HEK293 (cell line): ENCODE results near the gene R3HDM4.

Source experiments
- CTCF ChIP-seq: fragments of 450-650 bp; formaldehyde crosslinking; IDR thresholded peaks from 2 replicates; pipeline ENCODE4 v1.5.1; 2016; ENCODE audit warnings: missing biosample characterization, missing genetic modification characterization
- MEIS1 ChIP-seq: sonication (generic); formaldehyde crosslinking; IDR thresholded peaks from 2 replicates; pipeline ENCODE4 v1.8.1; 2022; ENCODE audit warnings: missing genetic modification reagents, mild to moderate bottlenecking, borderline replicate concordance
- ZNF24 ChIP-seq: fragments of 450-650 bp; formaldehyde crosslinking; IDR thresholded peaks from 2 replicates; pipeline ENCODE4 v1.5.1; 2016; ENCODE audit warnings: missing biosample characterization, missing genetic modification characterization
- ZNF354C ChIP-seq: fragments of 450-650 bp; formaldehyde crosslinking; IDR thresholded peaks from 2 replicates; pipeline ENCODE4 v1.5.1; 2016; ENCODE audit warnings: missing biosample characterization, missing genetic modification characterization, low read depth, borderline replicate concordance
- ZNF433 ChIP-seq: fragments of 450-650 bp; formaldehyde crosslinking; IDR thresholded peaks from 2 replicates; pipeline ENCODE4 v1.5.1; 2016; ENCODE audit warnings: missing biosample characterization, missing genetic modification characterization, low read depth
- ZNF514 ChIP-seq: fragments of 450-650 bp; formaldehyde crosslinking; IDR thresholded peaks from 2 replicates; pipeline ENCODE4 v1.5.1; 2016; ENCODE audit warnings: missing biosample characterization, missing genetic modification characterization
- ZNF623 ChIP-seq: fragments of 450-650 bp; formaldehyde crosslinking; IDR thresholded peaks from 2 replicates; pipeline ENCODE4 v1.5.1; 2016; ENCODE audit warnings: missing biosample characterization, missing genetic modification characterization
- ZNF791 ChIP-seq: fragments of 450-650 bp; formaldehyde crosslinking; IDR thresholded peaks from 2 replicates; pipeline ENCODE4 v1.5.1; 2016; ENCODE audit warnings: missing biosample characterization, missing genetic modification characterization
- ZNF792 ChIP-seq: fragments of 450-650 bp; formaldehyde crosslinking; IDR thresholded peaks from 2 replicates; pipeline ENCODE4 v1.5.1; 2016; ENCODE audit warnings: missing biosample characterization, missing genetic modification characterization
- TF ChIP-seq, protein P1 (sequence below): fragments of 450-650 bp; formaldehyde crosslinking; IDR thresholded peaks from 2 replicates; pipeline ENCODE4 v1.5.1; 2016; ENCODE audit warnings: missing biosample characterization, missing genetic modification characterization

DNA sequence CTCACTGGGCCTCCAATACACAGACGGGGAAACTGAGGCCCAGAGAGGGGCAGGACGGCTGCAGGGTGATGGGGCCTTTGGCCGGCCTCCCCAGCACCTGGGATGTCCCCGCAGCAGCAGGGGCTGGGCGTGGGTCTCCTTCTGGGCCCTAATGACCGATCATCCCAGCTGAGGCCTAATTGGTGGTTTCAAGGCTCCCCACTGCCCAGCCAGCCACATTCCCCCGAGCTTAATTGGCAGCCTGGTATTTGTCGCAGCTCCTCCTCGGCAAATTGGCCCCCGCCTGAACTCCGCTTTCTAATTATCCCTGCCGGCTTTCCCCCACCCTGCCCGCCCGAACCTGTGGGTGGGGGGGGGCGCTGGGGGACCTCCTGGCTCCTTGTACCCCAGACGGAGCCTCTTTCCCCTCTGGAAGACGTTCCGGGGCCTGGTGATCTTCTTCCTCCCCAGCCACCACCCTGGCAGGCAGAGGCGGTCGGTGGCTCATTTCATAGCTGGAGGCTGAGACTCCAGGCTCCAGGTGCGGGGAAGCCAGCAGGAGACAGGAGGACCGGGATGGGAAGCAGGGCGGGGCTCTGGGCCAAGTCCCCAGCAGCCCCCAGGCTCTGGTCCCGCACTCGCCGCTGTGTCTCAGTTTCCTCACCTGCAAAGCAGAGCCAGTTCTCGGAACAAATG is 43.9 kb upstream of the R3HDM4 start:
- TF ChIP-seq ZNF792 (tag by site-specific recombination), result no peak
- TF ChIP-seq ZNF433 (tag by site-specific recombination), result no peak
- no peak for TF ChIP-seq CTCF
- TF ChIP-seq, protein P1, sequence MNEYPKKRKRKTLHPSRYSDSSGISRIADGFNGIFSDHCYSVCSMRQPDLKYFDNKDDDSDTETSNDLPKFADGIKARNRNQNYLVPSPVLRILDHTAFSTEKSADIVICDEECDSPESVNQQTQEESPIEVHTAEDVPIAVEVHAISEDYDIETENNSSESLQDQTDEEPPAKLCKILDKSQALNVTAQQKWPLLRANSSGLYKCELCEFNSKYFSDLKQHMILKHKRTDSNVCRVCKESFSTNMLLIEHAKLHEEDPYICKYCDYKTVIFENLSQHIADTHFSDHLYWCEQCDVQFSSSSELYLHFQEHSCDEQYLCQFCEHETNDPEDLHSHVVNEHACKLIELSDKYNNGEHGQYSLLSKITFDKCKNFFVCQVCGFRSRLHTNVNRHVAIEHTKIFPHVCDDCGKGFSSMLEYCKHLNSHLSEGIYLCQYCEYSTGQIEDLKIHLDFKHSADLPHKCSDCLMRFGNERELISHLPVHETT (tag by site-specific recombination), result no peak
- no peak for TF ChIP-seq ZNF354C (tag by site-specific recombination)
- TF ChIP-seq ZNF24, result no peak
- no peak for TF ChIP-seq ZNF791 (tag by site-specific recombination)
- TF ChIP-seq MEIS1 (CRISPR knock-in tag), result no peak
- TF ChIP-seq ZNF623, result no peak
- no peak for TF ChIP-seq ZNF514 (tag by site-specific recombination)
